Ishikawa (cell line): ENCODE results near the gene LILRA1.

Source experiments
- CEBPB ChIP-seq: IDR thresholded peaks from 2 replicates; pipeline ENCODE4 v1.6.1; 2012
- CREB1 ChIP-seq: IDR thresholded peaks from 2 replicates; pipeline ENCODE4 v1.6.1; 2012; ENCODE audit warnings: low read depth
- EGR1 ChIP-seq: IDR thresholded peaks from 2 replicates; pipeline ENCODE4 v1.6.1; 2012
- EP300 ChIP-seq: IDR thresholded peaks from 2 replicates; pipeline ENCODE4 v1.6.1; 2012; ENCODE audit warnings: borderline replicate concordance
- FOXM1 ChIP-seq: IDR thresholded peaks from 2 replicates; pipeline ENCODE4 v1.6.1; 2012; ENCODE audit warnings: low read depth, borderline replicate concordance
- MAX ChIP-seq: IDR thresholded peaks from 2 replicates; pipeline ENCODE4 v1.6.1; 2012
- NFIC ChIP-seq: IDR thresholded peaks from 2 replicates; pipeline ENCODE4 v1.6.1; 2012
- RAD21 ChIP-seq: IDR thresholded peaks from 2 replicates; pipeline ENCODE4 v1.6.1; 2012; ENCODE audit warnings: low read depth
- TAF1 ChIP-seq: IDR thresholded peaks from 2 replicates; pipeline ENCODE4 v1.6.1; 2012; ENCODE audit warnings: low read depth, mild to moderate bottlenecking
- TCF12 ChIP-seq: IDR thresholded peaks from 2 replicates; pipeline ENCODE4 v1.6.1; 2012; ENCODE audit warnings: low read depth
- TEAD4 ChIP-seq: IDR thresholded peaks from 2 replicates; pipeline ENCODE4 v1.6.1; 2012
- USF1 ChIP-seq: IDR thresholded peaks from 2 replicates; pipeline ENCODE4 v1.6.1; 2012
- YY1 ChIP-seq: IDR thresholded peaks from 2 replicates; pipeline ENCODE4 v1.6.1; 2012; ENCODE audit warnings: low read depth
- ZBTB7A ChIP-seq: IDR thresholded peaks from 2 replicates; pipeline ENCODE4 v1.6.1; 2012; ENCODE audit warnings: low read depth
- TF ChIP-seq, protein P1 (sequence below): IDR thresholded peaks from 2 replicates; pipeline ENCODE4 v1.6.1; 2012; ENCODE audit warnings: low read depth, mild to moderate bottlenecking

The LILRA1 gene

GRCh38 chr19:54573330-54573872 lies 20.0 kb upstream of the LILRA1 start, which contains the start of gene LILRA2:
TSS of gene LILRA2 (plus strand) at chr19:54573790. CDS start at chr19:54573879, 89 bp downstream.
- TF ChIP-seq RAD21 = no peak
- TF ChIP-seq MAX = no peak
- no peak for TF ChIP-seq TEAD4
- no peak for TF ChIP-seq CREB1
- no peak for TF ChIP-seq USF1
- TF ChIP-seq TAF1 = no peak
- no peak for TF ChIP-seq NFIC
- no peak for TF ChIP-seq EP300
- TF ChIP-seq YY1 = no peak
- TF ChIP-seq FOXM1 = no peak

DNA sequence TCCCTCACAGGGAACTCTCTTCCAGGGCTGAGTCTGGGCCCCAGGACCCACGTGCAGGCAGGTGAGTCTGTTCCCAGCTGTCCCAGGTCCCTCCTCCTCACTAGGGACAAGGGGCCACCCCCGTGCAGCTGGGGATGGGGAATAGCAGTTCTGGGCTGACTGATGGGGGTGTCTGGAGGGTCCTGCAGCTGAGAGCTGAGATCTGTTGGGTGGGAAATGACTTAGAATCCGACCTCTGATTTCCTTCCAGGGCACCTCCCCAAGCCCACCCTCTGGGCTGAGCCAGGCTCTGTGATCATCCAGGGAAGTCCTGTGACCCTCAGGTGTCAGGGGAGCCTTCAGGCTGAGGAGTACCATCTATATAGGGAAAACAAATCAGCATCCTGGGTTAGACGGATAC lies 19.4 kb upstream of the LILRA1 start:
- no peak for TF ChIP-seq CREB1
- no peak for TF ChIP-seq TCF12
- no peak for TF ChIP-seq NFIC

- TF ChIP-seq TEAD4 (no peak), TAF1 (no peak), FOXM1 (no peak), NFIC (no peak)
- TF ChIP-seq, protein P1, sequence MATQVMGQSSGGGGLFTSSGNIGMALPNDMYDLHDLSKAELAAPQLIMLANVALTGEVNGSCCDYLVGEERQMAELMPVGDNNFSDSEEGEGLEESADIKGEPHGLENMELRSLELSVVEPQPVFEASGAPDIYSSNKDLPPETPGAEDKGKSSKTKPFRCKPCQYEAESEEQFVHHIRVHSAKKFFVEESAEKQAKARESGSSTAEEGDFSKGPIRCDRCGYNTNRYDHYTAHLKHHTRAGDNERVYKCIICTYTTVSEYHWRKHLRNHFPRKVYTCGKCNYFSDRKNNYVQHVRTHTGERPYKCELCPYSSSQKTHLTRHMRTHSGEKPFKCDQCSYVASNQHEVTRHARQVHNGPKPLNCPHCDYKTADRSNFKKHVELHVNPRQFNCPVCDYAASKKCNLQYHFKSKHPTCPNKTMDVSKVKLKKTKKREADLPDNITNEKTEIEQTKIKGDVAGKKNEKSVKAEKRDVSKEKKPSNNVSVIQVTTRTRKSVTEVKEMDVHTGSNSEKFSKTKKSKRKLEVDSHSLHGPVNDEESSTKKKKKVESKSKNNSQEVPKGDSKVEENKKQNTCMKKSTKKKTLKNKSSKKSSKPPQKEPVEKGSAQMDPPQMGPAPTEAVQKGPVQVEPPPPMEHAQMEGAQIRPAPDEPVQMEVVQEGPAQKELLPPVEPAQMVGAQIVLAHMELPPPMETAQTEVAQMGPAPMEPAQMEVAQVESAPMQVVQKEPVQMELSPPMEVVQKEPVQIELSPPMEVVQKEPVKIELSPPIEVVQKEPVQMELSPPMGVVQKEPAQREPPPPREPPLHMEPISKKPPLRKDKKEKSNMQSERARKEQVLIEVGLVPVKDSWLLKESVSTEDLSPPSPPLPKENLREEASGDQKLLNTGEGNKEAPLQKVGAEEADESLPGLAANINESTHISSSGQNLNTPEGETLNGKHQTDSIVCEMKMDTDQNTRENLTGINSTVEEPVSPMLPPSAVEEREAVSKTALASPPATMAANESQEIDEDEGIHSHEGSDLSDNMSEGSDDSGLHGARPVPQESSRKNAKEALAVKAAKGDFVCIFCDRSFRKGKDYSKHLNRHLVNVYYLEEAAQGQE = no peak
These were observed 18.8 kb upstream of the LILRA1 start for GRCh38 chr19:54574527-54575056.

GRCh38 chr19:54576411-54576976 lies 16.9 kb upstream of the LILRA1 start:
- TF ChIP-seq FOXM1 (no peak), CREB1 (no peak), TAF1 (no peak), TCF12 (no peak), CEBPB (no peak), ZBTB7A (no peak), YY1 (no peak)
- TF ChIP-seq, protein P1 = no peak

- no peak for TF ChIP-seq NFIC
- TF ChIP-seq TCF12 = no peak
- TF ChIP-seq, protein P1 = no peak
- TF ChIP-seq FOXM1 = no peak
- TF ChIP-seq RAD21 = no peak
- TF ChIP-seq EP300 = no peak
- no peak for TF ChIP-seq TEAD4
- TF ChIP-seq EGR1 = no peak
- TF ChIP-seq CREB1 = no peak
- no peak for TF ChIP-seq ZBTB7A
These were observed 16.1 kb upstream of the LILRA1 start for GRCh38 chr19:54577334-54577733.

DNA sequence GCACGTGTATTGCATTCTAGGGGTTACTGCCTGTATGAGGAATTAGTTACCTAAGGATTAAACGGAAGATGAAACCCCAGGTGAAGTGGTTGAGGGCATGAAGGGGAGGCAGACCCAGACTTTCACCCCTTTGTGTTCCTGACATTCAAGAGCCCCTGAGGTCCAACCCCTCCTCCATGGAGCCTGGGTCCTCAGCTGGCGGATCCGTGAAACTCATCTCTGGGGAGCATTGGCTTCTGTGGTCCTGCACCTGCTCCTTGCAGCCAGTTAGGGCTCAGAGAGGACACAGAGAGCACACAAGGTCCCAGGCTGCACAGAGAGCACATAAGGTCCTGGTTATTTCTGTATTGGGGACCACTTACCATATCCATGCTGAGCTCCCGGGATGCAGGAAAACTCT lies 7.0 kb upstream of the LILRA1 start:
- TF ChIP-seq CREB1 (no peak), MAX (no peak), EP300 (no peak), FOXM1 (no peak), TAF1 (no peak), TCF12 (no peak), EGR1 (no peak), CEBPB (no peak)
